ENCODE results near the gene RBFOX1.

Gene RBFOX1

GRCh38 chr16:7332611-7333010 lies at the start of gene RBFOX1:
Gene RBFOX1, plus strand, starts transcription at chr16:7332845.
- no peak for DNase-seq (ENCODE audit: low read depth in 2 of 2)

GRCh38 chr16:7284780-7285179 lies 47.9 kb upstream of the RBFOX1 start:
- DNase-seq (ENCODE audit: low read depth in 2 of 2) = no peak

DNA sequence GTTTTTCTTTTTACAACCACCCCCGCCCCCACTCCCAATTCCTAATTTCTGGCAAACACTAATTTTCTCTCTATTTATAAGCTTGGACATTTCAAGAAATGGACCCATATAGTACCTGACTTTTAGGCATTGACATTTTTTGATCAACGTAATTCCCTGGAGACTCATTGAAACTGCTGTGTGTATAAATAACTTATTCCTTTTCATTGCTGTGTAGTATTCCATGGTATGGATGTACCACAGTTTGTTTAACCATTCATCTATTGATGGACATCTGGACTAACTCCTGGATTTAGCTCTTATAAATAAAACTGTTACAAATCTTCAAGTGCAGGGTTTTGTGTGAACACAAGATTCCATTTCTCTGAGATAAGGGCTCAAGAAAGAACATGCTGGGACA lies 47.1 kb upstream of the RBFOX1 start:
- no peak for DNase-seq (ENCODE audit: low read depth in 2 of 2)

- no peak for DNase-seq (ENCODE audit: low read depth in 2 of 2)
These were observed 43.3 kb upstream of the RBFOX1 start for GRCh38 chr16:7289299-7289698.

DNA sequence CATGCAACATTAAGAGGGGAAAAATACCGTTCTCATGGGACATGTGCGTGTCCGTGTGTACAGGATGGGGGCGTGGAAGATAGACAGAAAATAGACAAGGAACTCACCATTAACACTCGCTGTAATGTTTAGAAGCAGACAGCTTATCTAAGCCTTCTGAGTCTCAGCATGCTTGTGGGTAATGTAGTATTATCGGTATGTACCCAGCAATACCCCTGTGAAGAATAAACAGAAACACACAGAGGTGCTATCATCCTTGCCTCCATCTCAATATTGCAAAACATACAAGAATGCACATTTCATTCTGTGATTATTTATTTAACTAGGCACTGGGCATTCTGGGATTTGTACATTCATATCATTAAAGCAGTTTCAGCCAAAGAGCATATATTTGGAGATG lies 42.0 kb upstream of the RBFOX1 start:
- no peak for DNase-seq (ENCODE audit: low read depth in 2 of 2)

DNA sequence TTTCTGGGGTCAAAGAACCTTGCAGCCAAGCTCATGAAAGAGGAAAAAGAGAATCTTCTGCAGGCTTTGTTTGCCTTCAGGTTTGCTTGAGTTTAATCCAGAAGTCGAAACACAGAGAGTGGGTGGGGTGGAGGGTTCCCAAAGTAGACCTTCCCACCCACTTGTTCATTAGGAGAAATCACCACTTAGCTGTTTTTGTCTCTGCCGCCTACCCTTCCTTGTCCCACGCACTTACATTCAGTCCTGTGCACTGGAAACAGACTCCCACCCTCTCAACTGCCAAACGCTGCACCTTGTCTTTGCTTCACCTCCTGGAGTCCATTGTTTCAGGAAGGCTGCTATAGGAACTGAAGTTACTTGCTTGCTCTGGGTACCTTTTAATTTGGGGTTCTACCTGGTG lies 38.6 kb upstream of the RBFOX1 start:
- DNase-seq (ENCODE audit: low read depth in 2 of 2) = no peak

GRCh38 chr16:7303052-7303610 lies 29.5 kb upstream of the RBFOX1 start:
- no peak for DNase-seq (ENCODE audit: low read depth in 2 of 2)

DNA sequence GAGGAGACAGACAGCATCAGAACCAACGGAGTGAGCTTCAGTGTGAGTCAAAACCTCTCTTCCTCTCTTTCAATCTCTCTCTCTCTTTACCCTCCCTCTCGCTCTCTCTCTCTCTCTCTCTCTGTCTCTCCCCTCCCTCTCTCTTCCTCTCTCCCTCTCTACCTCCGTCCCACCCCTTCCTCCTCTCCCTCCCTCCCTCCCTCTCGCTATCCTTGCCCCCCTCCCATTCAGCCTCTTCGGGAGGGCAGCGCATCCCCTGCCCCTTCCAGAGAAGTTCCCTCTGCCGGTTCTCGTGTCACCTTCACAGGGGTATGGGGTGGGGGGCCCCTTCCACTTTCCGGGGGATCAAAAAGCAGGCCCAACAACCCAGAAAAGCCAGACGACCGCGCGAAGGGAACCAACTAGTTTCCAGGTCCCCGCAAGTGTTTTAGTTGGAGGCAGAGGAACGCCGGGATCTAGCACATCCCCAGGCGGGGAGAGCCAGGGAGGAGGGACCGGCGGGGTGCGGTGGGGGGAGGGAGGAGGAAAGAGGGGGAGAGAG lies 28.9 kb upstream of the RBFOX1 start:
- DNase-seq (ENCODE audit: low read depth in 2 of 2) = no peak

DNA sequence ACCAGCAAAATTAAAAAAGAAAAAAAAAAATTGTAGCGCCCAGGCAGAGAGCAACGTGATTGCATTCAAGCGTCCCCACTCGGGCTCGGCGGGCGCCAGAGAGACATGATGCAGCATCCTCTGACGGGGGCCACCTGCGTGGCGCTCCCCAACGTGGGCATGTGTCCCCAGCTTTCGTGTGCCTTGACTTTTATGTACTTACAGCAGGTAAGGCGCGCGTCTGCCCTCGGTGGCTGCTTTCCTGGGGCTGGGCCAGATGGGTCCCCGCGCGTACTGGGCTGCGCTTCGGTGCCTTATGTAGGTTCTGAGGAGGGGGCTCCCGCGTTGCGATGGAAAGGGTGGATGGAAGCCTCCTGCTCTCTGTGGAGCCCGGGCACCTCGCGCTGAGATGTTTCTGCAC lies 28.4 kb upstream of the RBFOX1 start:
- DNase-seq (ENCODE audit: low read depth in 2 of 2) = no peak

DNA sequence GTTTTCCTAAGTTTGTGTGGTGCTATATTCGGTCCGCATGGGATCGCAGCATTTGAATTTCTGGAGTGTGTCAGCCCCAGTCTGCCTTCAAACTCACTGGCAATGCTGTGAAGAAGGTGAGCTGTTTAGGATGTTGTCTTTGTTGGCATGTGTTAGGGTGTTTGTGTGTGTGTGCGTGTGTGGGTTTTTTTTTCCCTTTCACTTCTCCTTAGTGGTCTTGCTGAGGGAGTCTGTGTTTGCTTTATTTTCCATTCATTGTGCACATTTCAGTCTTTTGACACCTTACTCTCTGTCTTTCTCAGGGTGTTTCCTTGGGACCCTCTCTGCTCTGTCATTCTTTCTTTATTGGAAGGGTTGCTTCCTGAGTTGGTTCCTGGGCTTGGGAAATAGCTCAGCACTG lies 27.7 kb upstream of the RBFOX1 start:
- DNase-seq (ENCODE audit: low read depth in 2 of 2) = no peak

DNA sequence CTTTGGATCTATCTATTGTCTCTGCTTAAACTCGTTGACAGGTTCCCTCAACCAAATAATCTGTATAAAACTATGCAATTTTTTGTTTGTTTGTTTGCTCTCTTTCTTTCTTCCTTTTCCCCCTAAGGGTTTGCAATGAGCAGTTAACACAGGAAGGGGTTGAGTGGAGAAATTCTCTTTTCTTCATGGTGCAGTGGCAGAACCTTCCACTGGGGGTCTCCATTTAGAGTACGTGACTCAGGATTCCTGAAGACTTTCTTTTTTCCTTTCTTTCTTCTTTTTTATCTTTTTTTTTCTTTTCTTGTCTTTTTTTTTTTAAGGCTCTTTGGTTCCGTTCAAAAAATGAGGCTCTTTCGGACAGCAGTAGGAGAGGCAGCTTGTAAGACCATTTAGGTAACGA lies 19.5 kb upstream of the RBFOX1 start:
- DNase-seq (ENCODE audit: low read depth in 2 of 2) = no peak

DNA sequence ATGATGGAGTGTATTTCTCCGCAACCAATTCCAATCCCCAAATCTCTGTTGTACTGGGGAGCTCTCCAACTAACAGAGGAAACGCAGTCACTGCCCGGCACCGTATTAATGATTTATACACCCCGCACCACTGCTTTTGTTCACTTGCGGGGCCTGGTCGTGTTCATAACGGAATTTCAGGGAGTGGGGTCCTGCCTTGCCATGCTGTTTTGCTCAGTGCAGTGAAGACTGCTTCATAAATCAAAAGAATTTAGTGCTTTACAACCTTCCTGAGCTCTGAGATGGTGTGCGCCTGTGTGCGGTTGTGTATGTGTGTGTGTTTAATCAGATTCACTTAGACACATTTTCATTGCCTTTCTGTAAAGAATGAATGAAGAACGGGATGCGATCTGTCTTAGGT lies 18.5 kb upstream of the RBFOX1 start:
- no peak for DNase-seq (ENCODE audit: low read depth in 2 of 2)

DNA sequence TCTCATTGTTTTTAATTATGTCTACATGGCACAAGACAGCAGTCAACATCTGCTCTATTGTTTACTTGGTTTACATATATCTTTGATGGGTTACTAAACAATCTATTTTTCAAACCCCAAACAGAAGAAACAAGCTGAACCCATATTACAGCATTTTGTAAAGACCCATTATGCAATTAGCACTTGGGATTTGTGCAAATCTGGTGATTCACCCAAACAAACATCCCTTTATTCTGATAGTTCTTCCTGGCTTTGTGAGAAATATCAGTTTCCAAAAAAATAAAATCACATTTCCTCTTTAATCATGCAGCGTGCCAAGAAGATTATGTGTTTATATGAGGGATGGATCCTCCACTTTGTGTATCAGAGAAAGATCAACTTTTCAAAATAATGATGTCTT lies 16.8 kb upstream of the RBFOX1 start:
- no peak for DNase-seq (ENCODE audit: low read depth in 2 of 2)

GRCh38 chr16:7316281-7316888 lies 16.3 kb upstream of the RBFOX1 start:
- DNase-seq (ENCODE audit: low read depth in 2 of 2) = no peak

GRCh38 chr16:7317982-7318381 lies 14.7 kb upstream of the RBFOX1 start:
- DNase-seq (ENCODE audit: low read depth in 2 of 2) = no peak

- DNase-seq (ENCODE audit: low read depth in 2 of 2) = no peak
These were observed 14.0 kb upstream of the RBFOX1 start for GRCh38 chr16:7318686-7319085.

DNA sequence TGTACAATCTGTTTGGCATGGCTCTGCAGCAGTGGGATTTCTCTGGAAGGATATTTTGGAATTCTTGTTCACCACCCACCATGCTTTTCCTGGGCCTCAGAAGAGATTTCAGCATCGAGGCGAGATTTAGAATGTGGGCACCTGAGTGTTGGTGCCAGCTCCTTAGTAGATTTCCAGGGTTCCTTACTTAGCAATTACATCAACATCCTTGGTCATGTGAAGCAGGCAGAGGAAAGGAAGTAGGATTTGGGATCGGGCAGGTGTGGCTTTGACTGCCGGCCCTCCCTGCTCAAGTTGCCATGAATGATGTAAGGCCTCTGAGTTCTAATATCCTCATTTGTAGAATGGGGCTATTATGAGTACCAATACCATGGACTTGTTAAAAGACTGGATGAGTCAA lies 13.1 kb upstream of the RBFOX1 start:
- DNase-seq (ENCODE audit: low read depth in 2 of 2) = no peak

GRCh38 chr16:7321661-7322060 lies 11.0 kb upstream of the RBFOX1 start:
- DNase-seq (ENCODE audit: low read depth in 2 of 2) = no peak

DNA sequence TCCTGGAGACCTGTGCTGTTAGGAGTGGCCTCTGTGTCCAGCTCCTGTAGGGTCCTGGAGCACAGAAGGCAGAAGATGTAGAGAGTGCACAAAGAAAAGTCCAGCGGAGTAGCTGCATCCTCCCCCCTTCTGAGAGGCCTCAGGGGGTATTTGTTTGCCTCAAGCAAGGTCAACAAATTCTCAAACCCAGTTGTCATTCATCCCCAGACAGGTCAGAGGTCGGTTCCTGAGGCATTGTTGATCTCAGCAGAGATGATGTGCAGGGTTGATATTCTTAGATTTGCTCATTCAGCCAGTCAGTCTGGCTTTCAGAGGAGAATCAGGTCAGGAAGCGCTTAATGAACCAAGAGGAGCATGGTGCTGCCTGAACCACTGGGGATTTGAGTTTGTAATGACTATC lies 8.3 kb upstream of the RBFOX1 start:
- DNase-seq (ENCODE audit: low read depth in 2 of 2) = no peak

- DNase-seq (ENCODE audit: low read depth in 2 of 2) = no peak
These were observed 6.8 kb upstream of the RBFOX1 start for GRCh38 chr16:7325834-7326233.

- no peak for DNase-seq (ENCODE audit: low read depth in 2 of 2)
These were observed 1.9 kb upstream of the RBFOX1 start for GRCh38 chr16:7330709-7331108.

GRCh38 chr16:7331997-7332396 lies 648 bp upstream of the RBFOX1 start:
- no peak for DNase-seq (ENCODE audit: low read depth in 2 of 2)

GRCh38 chr16:7333180-7333725 lies 608 bp downstream of the RBFOX1 start:
- no peak for DNase-seq (ENCODE audit: low read depth in 2 of 2)
